Endothelial cell of hepatic sinusoid (primary cell): Measurements from ENCODE around the gene RAD51B.

Experiments
- in situ Hi-C: cut with HindIII; loops from 2 replicates; pipeline ENCODE4 v1.10.0; 2017; ENCODE audit warnings: low sequenced_read_pairs

RAD51B gene

DNA sequence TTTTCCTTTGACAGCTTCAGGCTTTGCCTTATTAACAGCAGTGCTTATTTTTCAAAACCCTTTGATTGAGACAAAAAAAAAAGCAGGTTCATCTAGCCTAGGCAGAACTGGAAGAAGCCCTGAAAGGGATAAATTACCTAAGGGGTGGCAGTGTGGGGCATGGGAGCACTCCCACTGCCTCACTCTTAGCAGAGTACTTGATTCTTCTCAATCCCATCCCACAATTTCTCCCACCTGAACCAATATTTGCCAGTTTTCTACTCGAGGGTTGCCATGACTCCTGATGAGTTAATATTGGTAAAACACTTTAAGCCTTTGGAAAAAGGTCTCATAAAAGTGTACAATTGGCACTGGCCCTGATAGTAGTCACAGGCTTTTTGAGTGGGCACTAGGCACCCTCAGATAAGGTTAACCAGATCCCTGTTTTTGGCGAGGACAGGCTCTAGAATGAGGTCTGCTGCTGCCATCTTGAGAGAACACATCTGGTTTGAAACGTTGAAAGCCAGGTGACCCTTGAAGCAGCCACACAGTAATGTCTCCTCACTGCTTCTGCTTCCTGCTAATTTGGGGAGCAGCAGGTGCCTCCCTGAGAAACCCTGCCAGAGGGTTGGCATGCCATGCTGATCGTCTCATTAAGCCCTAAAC lies 320.0 kb downstream of the RAD51B start:
- in situ Hi-C loops = loop anchor here (5.0 kb wide), 1 partner anchor 43 kb away; no protein-coding TSS in a partner anchor

DNA sequence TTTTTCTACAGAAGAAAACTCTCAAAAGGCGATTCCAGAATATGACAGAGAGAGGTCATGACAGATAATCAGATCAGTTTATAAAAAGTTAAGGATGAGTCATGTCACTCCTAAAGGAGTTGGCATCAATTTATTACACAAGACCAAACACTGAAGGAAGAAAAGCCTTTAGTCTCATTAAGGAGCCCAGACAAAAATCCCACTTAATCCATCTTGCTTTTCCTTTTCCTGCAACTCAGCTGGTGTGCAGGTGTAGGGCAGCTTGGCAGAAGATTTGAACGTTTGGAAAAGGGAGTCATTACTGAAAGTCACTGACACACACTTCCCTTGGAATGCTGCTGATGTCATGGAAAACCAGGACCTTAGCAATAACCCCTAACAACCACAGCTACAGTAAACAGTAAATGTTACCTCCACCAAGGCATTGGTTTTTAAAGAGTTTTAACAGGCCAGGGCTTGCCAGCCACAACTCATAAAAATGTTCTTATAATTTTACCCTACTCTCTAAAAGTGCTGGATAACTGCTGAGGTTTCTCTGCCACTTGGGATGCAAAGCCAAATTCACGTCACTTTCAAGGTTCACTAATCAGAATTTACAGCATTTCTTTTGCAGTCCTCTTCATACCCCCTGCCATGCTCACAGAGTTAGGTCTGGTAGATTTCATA lies 320.6 kb downstream of the RAD51B start:
- in situ Hi-C loops = no loop called here

DNA sequence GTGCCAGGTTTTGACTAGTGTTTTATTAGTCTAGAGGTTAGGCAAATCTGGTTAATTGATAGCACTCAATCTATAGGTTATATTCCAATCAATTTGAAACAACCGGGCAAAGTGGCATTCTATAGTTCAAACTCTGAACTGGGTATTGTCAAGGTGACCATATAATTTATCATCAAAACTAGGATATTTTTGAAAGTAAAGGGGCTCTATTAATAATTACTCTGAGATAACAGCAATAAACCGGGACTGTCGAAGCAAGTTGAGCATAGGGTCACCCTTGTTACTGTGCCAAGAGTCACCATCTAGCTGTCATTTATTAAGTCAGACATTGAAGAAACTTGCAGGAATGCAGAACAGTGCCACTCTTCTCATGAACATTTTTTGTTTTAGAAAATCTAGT lies 321.2 kb downstream of the RAD51B start:
- in situ Hi-C loops = no loop called here

DNA sequence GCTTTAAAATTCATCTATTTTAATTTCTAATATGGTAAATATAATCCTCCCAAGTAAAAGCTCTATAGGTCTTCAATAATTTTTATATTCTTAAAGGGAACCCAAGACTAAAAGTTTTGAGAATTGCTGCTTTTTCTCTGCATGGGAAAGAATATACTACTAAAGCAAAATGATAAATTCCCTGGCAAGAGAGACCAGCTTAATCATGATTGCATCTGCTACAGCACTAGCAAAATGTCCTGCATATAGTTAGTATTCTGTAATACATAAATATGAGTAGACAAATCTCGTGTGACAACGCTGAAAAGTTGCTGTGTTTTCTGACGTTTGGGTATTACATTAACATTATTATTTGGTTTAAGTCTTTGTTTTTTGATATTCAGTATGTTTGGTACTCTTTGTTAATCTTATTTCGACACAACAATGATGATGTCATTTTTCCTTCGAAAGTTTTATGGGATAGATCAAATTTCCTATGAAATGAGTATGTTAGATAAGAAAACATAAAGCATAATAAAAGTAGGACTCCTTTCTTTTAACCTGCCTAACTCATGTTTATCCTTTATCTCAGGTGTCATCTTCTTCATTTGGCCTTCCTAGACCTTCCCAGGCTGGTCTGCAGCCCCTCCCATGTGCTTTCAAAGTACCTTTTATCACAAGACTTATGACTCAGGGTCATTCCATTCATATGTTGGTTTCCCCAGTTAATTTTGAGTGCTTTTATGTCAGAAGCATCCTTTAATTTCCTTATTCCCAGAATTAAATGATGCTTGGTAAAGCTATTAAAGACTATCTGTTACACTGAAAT lies 321.9 kb downstream of the RAD51B start:
- in situ Hi-C loops = no loop called here

DNA sequence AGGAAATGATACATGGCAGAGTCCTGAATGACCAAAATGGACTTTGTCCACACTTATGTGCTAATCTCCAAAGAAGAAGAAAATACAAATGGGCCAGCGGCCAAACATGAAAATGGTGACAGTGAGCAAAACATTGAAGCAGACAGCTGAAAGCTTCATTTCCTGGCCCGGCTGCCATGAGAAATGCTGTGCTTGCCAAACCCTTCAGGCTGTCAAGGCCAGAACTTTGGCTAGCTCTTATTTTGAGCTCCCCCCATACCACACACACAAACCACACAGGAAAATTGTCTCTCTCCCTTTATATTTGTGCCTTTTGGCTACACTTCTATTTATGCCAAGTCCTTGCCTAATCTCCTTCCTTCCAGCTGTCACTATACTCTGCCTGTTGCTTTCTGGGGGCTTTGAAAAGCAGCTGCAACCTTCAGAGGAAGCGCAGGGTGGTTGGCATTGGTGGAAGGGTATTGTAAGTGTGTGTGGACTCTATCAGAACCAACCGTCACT lies 323.8 kb downstream of the RAD51B start:
- in situ Hi-C loops = no loop called here

DNA sequence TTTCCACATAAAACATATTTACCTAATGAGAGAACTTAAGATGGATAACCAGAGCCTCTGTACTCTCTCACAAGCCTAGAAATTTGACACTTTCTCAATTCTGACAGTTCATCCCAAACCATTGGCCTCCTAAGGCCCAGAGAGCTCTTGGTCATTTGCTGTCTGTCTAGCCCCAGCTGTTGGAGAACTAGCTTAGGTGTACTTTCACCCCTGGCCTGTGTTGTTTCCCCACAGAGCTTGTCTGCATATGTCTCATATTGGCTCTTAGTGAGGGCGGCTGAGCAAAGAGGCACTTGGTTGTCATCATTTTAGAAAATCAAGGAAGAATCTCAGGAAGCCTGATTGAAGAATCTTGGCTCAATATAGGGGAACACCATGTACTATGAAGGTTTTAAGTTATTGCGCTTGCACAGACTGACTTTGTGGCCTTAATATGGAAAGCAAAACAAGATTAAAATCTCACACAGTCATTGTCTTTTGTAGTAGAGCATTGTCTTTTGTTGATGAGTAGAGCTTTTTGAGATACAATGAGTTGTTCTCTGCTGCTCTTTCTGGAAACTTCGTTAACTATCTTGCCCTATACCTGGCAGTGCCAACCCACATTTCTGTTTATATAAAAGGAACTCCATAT lies 324.6 kb downstream of the RAD51B start:
- in situ Hi-C loops = no loop called here

DNA sequence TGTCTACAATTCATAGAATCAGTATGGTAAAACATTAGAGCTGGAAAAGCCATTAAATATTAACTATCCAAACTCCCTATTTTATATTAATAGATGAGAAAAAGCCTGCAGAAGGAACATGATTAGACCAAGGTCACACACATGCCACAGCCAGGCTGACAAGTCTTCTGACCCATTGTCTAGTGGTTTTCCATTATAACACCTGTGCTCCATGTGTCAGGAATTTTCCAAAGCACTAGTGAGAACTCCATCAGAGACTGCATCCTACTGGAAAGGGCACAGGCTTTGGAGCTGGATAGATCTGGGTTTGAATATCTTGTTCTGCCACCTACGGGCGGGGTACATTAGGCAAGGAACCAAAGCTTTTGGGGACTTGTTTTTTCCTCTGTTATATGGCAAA lies 325.5 kb downstream of the RAD51B start:
- in situ Hi-C loops = loop anchor here (5.0 kb wide), 1 partner anchor 107 kb away; no protein-coding TSS in a partner anchor

DNA sequence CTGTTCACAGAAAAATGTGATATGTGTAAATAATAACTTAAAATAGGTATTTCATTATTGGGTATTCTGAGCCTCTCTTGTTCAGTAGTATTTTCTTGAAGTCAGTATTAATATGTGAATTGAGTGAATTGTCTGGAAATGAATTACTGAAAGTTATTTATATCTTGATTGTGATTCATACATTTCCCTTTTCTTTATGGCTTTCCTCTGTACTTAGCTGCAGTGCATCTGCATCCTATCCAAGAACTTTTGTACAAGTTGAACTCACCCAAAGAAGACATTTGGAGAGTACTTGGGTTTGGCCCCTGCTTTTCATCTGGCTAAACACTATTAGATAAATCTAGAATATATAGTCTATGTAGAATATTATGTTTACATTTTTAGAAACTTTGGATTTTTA lies 326.0 kb downstream of the RAD51B start:
- in situ Hi-C loops = loop anchor here (5.0 kb wide), 1 partner anchor 107 kb away; no protein-coding TSS in a partner anchor

DNA sequence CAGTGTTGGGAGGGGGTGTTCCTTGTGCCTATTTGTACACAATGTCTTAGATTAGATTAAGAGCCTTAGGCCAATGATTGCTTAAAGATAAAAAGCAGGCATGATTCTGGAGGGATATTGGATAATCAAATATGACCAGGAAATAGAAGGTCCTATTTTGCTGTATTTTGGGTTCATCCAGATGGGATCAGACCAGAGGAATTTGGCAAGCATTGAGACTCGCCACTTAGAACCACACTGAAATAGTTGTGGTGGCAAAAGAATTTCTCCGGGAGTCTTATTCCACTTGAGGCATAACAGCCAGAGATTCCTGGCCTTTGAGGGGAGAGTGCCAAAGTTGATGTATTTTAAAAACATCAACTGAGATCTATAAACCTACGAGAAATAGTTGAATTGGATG lies 327.2 kb downstream of the RAD51B start:
- in situ Hi-C loops = loop anchor here (5.0 kb wide), 1 partner anchor 105 kb away; no protein-coding TSS in a partner anchor

DNA sequence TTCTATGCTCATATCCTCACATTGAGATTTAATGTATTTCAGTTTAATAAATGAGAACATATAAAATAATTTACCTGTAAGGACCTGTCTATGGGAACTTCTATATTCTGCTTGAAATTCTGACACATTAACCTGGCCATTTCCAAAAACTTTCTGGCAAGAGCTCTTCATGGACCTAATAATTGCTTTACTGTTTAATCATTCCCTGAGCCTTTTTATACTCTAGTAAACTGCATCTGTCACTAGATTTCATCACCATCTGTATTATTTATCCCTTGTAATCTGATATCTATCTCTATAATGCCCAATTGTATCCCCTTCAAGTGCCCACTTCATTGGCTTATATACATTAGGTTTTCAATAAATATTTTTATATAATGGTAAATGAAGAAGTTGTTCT lies 327.7 kb downstream of the RAD51B start:
- in situ Hi-C loops = loop anchor here (5.0 kb wide), 1 partner anchor 105 kb away; no protein-coding TSS in a partner anchor

DNA sequence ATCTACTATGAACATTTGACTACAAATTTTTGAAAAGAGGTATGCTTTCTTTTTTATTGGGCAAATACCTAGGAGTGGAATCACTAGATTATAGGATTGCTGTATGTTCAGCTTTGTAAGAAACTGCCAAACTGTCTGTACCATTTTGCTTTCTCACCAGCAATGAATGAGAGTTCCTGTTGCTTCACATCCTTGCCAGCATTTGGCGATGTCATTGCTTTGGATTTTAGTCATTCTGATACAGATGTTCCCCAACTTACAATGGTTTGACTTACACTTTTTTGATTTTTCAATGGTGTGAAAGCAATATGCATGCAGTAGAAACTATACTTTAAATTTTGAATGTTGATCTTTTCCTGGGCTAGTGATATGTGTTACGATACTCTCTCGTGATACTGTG lies 328.7 kb downstream of the RAD51B start:
- in situ Hi-C loops = loop anchor here (5.0 kb wide), 1 partner anchor 104 kb away; no protein-coding TSS in a partner anchor

DNA sequence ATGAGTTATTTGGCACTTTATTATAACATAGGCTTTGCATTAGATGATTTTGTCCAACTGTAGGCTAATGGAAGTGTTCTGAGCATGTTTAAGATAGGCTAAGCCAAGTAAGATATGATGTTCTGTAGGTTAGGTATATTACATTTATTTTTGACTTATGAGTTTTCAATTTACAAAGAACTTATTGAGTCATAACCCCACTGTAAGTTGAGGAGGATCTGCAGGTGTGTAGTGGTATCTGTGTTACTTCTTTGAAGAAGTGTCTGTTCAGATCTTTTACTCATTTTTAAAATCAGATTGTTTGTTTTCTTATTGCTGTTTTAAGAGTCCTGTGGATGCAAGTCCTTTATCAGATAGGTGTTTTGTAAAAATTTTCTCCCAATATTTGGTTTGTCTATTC lies 329.2 kb downstream of the RAD51B start:
- in situ Hi-C loops = loop anchor here (5.0 kb wide), 1 partner anchor 104 kb away; no protein-coding TSS in a partner anchor

DNA sequence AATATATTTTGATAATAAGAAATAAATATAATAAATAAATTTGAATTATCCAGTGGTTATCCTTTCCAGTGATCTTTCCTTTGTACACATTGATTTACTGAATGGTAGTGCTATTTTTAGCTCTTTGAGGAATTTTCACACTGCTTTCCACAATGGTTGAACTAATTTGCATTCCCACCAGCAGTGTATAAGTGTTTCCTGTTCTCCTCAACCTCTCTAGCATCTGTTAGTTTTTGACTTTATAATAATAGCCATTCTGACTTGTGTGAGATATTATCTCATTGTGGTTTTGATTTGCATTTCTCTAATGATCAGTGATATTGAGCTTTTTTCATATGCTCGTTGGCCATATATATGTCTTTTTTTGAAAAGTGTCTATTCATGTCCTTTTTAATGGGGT lies 333.7 kb downstream of the RAD51B start:
- in situ Hi-C loops = no loop called here

DNA sequence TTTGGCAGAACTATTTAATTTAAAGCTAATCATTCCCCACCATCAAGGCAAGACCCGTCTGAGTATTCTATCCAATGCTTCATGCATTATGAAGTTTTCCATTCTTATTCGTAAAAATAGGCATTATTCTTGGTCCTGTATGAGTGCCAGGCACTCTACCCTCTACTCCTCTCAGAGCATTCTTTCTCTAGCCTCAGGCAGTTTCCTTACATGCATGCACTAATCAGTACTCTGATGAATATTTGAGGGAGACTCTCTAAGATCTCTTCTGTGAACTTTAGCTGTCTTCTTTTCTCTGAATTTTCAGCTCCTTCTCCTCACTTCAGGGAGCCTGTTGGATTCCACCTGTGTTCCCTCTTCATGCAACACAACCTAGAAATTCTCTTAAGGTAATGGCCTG lies 334.7 kb downstream of the RAD51B start:
- in situ Hi-C loops = no loop called here

DNA sequence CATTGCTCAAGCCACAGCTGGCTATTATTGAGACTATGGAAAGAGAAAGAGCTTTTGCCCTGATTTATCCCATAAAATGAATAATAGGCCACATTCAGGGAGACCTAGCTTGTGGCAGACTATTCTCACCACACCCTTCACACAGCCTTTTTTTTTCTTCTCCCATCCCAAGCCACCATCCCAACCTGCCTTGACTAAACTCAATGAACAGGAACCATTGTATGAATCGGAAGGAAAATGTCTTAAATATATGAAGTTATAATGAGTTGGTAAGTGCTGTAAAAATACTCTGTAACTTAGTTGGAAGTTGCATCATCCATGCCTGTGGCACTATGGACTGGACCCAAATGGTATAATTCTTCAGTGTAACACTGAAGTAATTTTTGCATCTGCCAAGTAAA lies 338.4 kb downstream of the RAD51B start:
- in situ Hi-C loops = no loop called here

DNA sequence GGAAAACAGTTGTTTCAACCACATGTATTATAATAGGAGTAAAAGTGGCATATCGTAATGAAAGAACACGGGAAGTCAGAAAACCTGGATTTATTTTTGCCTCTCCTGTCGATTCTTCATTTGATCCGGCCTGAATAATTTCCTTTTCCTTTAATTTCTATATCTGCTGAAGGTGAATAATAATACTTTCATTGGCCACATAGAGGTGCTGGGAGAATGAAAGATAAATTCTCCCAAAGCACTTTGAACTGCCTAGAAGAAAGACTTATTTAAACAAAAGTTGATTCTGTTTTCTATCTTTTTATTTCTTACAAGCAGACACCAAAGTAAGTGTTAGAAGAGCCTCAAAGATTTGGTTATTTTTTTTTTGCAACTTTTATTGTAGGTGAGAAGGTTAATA lies 339.1 kb downstream of the RAD51B start:
- in situ Hi-C loops = no loop called here

DNA sequence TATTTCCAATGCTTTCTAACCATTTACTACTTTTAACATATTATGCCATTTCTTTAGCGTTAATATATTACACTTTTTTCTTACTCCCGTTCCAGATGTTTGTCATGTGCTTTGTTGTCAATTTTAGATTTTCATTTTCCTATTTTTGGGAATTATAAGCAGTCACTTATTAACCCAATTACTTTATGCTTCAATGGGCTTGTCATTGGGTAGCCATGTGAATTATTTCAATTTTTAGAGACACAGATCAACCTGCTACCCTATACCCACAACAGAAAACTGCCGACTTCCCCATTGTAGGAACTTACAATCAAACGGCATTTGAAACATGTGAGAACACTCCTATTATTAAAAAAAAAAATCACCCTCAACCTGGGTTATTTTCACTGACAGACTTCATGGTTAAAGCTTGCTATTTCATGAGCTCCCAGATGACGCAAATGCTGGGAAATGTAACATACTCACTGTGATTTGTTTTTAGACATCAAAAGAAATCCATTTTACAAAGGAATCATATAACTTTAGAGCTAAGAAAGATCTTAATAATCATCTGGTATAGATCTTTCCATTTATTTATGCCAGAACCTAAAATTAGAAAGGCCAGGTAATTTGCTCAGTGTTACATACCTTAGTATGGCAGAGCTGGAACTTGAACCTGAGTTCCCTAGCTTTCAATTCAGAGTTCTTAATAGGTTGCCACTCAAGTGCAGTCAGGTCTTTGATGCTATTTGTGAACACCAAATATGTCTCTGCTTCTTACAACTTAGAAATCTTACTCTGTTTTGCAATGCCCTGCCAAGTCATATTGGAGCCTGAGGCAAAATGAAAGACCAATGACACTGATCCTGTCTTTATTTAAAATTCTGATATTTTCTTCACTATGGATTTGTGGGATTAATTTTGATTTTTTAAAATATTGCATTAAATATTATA lies 340.4 kb downstream of the RAD51B start:
- in situ Hi-C loops = no loop called here

DNA sequence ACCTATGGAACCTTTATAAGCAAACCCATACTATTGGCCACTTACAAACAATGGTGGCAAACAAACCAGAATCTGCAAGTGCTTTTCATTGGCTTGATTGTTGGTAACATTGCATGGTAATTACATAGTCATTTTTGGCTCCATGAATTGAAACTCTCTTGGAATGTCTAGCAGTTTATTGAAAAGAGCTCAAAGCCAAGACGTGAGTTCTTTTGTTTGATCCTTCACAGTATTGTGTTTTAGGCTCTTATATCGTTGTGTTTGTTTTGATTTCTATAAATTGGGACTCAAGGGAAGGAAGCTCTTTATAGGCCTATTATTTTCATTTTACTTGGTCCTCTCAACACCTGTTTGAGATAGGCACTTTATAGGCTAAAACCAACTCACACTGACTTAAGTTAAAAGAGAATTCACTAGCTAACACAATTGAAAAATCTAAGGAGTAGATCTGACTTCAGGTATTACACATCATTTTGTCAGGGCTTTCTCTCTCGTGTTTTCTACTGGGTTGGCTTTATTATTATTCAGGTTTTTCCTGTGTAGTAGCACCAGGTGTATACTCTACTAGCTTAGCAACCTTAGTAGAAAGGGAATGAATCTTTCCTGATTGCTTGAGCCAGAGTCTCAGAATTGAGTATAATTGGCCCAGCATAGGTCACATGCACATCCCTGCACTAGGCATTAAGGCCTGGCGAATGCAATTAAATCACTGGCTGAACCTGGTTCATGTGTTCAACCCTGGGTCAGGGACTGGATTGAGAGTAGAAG lies 341.4 kb downstream of the RAD51B start:
- in situ Hi-C loops = no loop called here

DNA sequence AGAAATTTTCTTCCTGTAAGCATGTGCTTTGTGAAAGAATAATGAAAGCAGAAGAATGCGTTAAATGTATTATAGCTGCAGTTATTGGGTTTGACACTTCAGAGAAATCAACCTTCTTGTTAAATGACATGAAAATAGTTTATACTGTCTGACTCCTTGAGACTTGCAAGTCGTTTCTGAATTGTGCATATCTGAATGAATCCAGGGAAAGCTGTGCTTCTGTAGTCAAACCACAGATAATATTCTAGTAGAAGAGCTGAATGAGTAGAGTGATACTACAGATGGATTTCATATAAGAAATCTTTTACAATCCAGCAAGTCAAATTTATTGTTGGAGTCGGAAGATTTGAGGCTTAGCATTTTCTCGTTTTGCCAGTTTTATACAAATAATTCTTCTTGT lies 343.3 kb downstream of the RAD51B start:
- in situ Hi-C loops = no loop called here
